ENCODE measurements around the gene PLXNA4.

GRCh38 chr7:132485600-132486273 is 90.5 kb downstream of the PLXNA4 start:
- no peak for TF ChIP-seq REST (IDR thresholded peaks at IDR 0.05)
- no peak for TF ChIP-seq JUN (IDR thresholded peaks at IDR 0.05)
- TF ChIP-seq, protein P1, sequence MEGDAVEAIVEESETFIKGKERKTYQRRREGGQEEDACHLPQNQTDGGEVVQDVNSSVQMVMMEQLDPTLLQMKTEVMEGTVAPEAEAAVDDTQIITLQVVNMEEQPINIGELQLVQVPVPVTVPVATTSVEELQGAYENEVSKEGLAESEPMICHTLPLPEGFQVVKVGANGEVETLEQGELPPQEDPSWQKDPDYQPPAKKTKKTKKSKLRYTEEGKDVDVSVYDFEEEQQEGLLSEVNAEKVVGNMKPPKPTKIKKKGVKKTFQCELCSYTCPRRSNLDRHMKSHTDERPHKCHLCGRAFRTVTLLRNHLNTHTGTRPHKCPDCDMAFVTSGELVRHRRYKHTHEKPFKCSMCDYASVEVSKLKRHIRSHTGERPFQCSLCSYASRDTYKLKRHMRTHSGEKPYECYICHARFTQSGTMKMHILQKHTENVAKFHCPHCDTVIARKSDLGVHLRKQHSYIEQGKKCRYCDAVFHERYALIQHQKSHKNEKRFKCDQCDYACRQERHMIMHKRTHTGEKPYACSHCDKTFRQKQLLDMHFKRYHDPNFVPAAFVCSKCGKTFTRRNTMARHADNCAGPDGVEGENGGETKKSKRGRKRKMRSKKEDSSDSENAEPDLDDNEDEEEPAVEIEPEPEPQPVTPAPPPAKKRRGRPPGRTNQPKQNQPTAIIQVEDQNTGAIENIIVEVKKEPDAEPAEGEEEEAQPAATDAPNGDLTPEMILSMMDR (IDR thresholded peaks at IDR 0.05): no peak
- TF ChIP-seq HDAC2 (IDR thresholded peaks at IDR 0.05): no peak
- no peak for TF ChIP-seq NPAS2 (CRISPR knock-in tag; IDR thresholded peaks at IDR 0.05; ENCODE audit: borderline replicate concordance)
- TF ChIP-seq RAD21 (conservative IDR thresholded peaks at IDR 0.05 in 1 of 2, IDR thresholded peaks at IDR 0.05 in 1 of 2): no peak
- no peak for TF ChIP-seq BCL3 (IDR thresholded peaks at IDR 0.05)
- no peak for TF ChIP-seq CEBPB (IDR thresholded peaks at IDR 0.05)
- TF ChIP-seq MYC (IDR thresholded peaks at IDR 0.05; ENCODE audit: borderline replicate concordance, low read length): no peak

Measured in A549 (cell line).